Omental fat pad (tissue), 4 donors: Measurements from ENCODE around the gene UBR4. TPM values are rescaled to one million over a fixed set of nuclear protein-coding genes. Genes with fewer than 3 reads are reported as not detected.

ENCODE experiments used
- ATAC-seq: fragments of 150-250 bp; one replicate; pipeline ENCODE4 v1.9.1; 2016; ENCODE audit warnings: mild to moderate bottlenecking, moderate library complexity; ENCODE audit not compliant: low FRiP score
- DNase-seq: peaks from one replicate; pipeline ENCODE4 v3.0.0-alpha.2; 2019; ENCODE audit warnings: low spot score
- total RNA-seq, 4 donors: library from RNA; depleted of rRNA; stranded (reverse); fragments of >200 nt; gene quantifications; one replicate each; pipeline ENCODE4 v1.1.0, GENCODE V29; 2016
- TF ChIP-seq, protein P1 (sequence below), 3 donors: fragments of 450-650 bp; IDR thresholded peaks; one replicate each; pipeline ENCODE4 v1.5.1; 2016 to 2017; ENCODE audit warnings: antibody characterized with exemption in 3 of 3, mild to moderate bottlenecking in 3 of 3, moderate library complexity in 2 of 3

The UBR4 gene
- total RNA-seq, 4 donors from 2014 or later, result 125 to 164 (median 133) TPM

DNA sequence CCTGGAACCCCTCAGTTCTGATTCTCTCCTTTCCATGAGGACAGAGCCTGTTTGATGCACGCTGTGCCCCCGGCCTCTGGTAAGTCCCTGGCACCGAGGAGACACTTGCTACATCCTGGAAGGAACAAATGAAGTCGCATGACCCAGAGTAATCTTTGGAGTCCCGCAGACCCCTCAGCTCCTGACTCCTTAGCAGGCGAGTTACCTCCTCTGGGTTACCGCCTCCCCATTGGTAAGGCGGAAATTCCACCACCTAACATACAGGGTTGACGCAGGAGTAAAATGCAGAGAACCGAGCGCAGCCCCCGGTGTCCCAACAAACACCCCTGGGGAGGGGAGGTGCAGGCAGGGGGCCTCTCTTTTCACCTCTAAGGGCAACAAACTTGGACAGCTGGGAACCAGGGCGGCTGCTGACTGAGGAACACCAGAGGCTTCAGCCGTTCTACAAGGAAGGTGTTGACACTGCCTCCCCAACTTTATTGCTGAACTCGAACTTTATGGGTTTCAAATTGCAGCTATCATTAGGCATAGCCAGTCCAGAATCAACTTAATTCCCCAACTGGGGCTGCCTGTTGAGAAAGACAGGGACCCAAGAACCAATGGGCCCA, 138.3 kb downstream of the UBR4 start:
- no peak for DNase-seq
- no peak for ATAC-seq
- TF ChIP-seq, protein P1, sequence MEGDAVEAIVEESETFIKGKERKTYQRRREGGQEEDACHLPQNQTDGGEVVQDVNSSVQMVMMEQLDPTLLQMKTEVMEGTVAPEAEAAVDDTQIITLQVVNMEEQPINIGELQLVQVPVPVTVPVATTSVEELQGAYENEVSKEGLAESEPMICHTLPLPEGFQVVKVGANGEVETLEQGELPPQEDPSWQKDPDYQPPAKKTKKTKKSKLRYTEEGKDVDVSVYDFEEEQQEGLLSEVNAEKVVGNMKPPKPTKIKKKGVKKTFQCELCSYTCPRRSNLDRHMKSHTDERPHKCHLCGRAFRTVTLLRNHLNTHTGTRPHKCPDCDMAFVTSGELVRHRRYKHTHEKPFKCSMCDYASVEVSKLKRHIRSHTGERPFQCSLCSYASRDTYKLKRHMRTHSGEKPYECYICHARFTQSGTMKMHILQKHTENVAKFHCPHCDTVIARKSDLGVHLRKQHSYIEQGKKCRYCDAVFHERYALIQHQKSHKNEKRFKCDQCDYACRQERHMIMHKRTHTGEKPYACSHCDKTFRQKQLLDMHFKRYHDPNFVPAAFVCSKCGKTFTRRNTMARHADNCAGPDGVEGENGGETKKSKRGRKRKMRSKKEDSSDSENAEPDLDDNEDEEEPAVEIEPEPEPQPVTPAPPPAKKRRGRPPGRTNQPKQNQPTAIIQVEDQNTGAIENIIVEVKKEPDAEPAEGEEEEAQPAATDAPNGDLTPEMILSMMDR (IDR thresholded peaks at IDR 0.05), result no peak

DNA sequence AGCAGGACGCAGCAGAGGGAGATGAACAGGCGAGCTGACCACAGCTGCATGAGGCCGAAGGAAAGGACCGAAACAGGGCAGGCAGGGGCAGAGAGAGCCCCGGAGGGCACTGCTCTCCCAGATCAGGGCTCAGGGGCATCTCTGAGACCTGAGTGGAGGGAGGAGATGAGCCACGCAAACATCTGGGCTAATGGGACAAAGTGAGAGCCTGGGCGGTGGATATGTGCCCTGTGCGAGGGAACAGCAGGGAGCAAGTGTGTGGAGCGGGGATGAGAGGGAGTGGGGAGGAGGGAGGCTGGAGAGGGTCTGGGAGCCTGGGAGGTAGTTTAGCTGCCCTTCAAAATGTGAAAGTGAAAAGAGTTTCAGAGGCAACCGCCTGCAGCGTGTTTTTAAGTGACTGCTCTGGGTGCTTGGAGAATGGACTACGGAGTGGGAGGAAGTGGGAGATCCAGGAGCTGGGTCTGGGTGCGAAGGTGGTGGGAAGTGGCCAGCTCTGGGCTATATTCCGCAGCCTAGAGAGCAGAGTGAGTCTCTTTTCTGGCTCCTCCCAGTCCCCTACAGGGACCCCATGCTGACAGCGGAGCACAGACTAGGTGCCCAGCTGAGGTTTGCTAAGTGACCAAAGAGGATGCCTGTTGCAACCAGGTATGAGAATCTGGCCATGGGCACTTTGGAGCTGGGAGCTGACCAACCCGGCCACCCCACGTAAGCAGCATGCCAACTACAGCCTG, 139.0 kb downstream of the UBR4 start:
- TF ChIP-seq, protein P1 (IDR thresholded peaks at IDR 0.05), result no peak
- no peak for DNase-seq
- no peak for ATAC-seq

DNA sequence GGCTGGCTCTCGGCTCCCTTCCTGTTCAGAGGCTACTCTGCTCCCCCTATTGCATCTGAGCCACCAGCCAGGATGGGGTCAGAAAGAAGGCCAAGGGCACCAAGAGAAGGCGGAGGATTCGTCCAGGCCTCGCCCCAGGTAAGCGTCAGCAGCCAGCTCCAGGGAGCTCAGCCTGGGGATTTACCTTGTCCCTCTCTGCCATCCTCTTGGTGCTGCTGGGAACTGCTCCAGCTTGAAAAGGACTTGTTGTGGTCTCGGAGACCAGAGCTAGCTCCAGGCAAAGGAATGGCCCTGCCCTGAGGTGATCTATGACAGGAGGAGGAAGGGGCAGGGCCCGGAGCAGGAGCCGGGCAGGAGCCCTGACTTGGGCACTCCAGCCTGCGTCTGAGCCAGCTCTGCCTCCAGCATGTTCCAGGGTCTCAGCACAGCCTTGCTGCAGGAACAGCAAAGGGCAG, 139.8 kb downstream of the UBR4 start:
- TF ChIP-seq, protein P1 (IDR thresholded peaks at IDR 0.05), result no peak
- ATAC-seq (no peak), DNase-seq (no peak)

DNA sequence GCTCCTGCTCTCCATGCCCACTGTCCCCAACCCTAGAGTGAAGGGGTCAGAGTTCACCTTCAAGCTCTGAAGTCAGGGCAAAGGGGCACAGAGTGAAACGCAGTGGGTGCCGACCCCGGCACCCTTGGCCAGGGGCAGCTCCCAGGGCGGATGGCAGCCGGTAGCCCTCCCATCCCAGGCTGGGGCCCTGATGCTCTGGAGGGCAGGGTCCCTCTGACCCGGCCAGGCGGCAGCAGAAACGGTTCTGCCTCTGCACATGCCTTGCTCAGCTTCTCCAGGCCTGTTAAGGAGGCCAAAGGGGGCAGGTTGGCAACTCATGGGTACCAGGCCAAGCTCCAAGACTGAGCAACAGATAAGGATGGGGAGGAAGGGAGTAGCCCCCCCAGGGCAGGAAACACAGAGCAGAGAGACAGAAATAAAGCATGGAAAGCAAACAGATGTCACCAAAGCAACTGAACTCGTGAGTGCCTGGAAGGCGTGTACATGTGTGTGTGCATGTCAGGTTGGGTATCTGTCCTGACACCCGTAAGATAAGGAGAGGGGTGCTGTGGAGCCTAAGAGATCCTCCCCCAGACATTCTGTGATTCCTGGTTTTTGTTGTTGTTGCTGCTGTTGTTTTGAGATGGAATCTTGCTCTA, 141.3 kb downstream of the UBR4 start:
- TF ChIP-seq, protein P1 (IDR thresholded peaks at IDR 0.05), result no peak
- DNase-seq (no peak), ATAC-seq (no peak)

DNA sequence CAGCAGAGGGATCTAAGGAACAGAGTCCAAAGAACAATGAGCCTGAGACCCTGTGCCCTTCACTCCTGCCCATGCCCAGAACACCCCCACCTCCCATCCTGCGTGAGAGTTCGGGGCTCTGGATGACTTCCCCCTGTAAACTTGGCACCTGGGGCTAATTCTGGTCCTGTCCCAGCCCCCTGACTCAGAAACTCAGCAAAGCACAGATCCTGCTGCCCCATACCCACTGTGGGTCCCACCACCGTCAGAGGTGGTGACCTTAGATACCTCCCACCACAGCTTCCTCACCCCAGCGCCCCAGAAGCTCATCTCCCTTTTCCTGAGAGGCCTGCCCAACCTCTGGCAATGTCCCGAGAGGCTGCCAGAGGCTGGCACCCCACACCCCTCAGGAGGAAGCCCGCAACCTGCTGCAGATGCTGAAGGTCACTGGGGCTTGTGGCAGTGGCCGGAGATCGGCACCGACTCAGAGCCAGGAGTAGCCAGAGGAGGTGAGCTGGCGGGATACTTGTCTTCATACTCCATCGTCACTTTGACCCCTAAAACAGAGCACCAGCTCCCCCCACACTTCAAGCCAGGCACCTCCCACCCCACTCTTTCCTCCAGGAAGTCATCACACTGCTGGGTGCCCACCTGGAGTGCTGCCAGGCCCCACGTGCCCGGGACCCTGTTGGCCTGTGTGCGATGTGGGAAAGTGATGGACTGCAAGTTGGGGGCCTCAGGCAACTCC, 142.0 kb downstream of the UBR4 start:
- DNase-seq (no peak), ATAC-seq (no peak)
- TF ChIP-seq, protein P1 (IDR thresholded peaks at IDR 0.05), result no peak

DNA sequence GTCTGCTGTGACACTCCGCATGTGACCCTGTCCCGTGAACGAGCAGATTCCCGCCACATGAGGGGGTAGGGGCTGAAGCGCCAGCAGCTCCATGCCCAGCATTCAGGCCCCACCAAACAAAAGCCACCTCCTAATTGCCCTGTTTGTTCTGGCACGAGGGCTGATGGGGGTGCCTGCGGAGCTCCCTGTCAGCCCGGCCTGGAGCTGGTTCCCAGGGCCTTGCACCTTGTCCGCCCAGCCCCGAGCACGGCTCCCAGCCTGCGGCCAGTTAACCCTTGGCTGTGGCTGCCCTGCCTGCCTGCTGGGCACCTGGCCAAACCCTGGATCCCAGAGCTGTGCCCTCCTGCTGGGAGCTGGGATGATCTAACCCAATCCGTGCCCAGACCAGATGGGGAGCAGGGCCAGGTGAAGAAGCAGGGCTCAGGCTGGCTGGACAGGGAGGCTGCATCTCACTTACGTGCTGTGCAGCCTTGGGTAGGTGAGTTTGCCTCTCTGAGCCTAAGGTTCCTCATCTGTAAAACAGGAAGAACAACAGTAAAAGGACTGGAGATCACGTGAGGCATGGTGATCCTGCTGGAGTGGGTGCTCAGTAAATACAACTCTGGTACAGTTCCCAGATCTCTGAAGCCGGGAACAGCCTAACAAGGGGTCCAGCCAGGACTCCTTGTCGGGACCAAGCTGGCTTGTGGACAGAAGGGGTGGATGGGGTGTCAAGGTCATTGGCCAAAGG, 142.7 kb downstream of the UBR4 start:
- ATAC-seq, result no peak
- TF ChIP-seq, protein P1 (IDR thresholded peaks at IDR 0.05), result no peak
- no peak for DNase-seq
